IPS-18c (cell line): Measurements from ENCODE around the gene NOPCHAP1.

Experiments used
- H3K4me3 ChIP-seq: 2 replicates; pipeline ENCODE4 v1.7.0; 2013; ENCODE audit warnings: low read depth, mild to moderate bottlenecking, low read length, moderate library complexity; ENCODE audit not compliant: insufficient read depth
- H3K9me3 ChIP-seq: one replicate; pipeline ENCODE4 v1.6.1; 2013; ENCODE audit warnings: mild to moderate bottlenecking, low read length, moderate library complexity; ENCODE audit not compliant: control insufficient read depth, insufficient read depth

The NOPCHAP1 gene

DNA sequence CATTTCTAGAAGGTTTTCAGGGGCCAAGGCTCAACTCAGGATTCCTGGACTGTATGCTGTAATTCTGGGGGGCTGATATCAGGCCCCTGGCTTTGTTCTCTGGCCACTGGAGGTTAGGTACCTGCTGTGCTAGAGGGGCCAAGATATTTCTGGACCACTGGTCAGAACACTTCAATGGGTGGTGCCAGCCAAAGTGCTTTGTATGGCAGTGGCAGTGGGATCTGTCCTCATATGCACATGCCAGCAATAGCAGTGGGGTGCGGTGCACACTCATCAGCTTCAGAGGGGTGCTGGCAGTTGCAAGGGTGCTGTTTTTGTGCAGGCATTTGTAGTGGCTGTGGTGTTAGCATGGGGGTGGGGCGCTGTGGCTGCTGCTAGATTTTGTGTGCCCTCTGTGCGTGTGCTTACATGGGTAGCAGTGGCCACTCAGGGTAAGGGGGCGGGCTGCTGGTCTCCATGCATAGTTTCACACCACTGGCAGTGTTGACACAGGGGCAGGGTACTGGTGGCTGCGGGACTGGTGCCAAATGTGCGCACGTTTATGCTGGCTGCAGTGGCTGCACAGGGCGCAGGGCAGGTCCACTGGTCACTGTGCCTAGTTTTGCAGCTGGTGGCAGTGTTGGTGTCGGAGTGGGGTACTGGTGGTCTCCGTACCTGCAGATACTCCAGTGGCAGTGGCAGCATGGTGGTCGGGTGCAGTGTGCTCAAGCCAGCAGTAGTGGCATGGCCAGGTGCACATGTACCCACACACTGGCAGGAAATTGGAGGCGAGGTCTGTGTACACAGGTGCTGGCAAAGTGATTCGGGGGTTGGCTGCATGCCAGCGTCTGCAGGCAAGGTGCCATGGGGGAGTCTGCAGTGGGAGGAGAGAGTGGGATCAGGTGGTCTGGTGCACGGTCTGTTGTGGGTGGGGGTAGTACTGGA lies 12.6 kb downstream of the NOPCHAP1 start:
- no peak overlapping the region for H3K4me3 ChIP-seq
- no peaks in the 10 kb centered on the region for H3K9me3 ChIP-seq

DNA sequence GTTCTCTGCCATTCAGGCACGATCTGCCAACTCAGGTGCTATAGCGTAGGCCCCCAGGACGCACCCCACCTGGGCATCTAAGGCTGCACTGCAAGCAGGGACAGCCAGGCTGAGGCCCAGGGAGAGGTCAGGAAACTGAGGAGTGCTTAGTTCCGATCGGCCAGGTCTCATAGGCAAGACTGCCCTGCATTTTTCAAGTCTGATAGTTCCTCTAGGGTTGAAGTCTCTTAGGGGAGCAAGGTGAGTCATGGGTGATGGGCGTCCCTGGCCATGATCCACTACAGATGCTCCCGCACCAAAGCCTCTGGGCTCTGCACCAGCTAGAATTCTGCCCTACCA lies 13.2 kb downstream of the NOPCHAP1 start:
- Histone ChIP-seq H3K4me3 (no peak overlapping the region), H3K9me3 (no peaks in the 10 kb centered on the region)

GRCh38 chr12:105001476-105001875 lies 15.4 kb downstream of the NOPCHAP1 start:
- no peaks in the 10 kb centered on the region for H3K9me3 ChIP-seq
- no peak overlapping the region for H3K4me3 ChIP-seq

- H3K4me3 ChIP-seq, result no peak overlapping the region
- no peaks in the 10 kb centered on the region for H3K9me3 ChIP-seq
Observed at GRCh38 chr12:105013892-105014291, 27.8 kb downstream of the NOPCHAP1 start.

DNA sequence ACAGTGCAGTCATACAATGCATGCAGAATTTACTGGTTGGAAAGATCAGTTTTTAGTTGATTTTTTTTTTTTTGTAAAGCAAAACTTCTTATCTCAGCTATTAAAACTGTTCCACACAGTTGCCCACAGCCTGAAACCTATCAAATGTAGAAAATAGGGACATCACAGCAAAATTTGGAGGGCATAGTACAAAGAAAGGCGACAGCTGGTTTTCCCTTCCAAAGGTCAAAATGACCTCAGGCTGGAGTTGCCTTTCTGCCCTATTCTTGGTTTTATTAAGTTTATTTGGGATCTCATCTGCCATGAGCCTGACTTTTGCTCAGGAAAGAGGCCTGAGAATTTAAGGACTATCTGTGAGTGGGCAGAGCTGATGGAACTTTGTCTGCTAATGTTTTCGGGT lies 28.5 kb downstream of the NOPCHAP1 start:
- H3K9me3 ChIP-seq, result no peaks in the 10 kb centered on the region
- no peak overlapping the region for H3K4me3 ChIP-seq

DNA sequence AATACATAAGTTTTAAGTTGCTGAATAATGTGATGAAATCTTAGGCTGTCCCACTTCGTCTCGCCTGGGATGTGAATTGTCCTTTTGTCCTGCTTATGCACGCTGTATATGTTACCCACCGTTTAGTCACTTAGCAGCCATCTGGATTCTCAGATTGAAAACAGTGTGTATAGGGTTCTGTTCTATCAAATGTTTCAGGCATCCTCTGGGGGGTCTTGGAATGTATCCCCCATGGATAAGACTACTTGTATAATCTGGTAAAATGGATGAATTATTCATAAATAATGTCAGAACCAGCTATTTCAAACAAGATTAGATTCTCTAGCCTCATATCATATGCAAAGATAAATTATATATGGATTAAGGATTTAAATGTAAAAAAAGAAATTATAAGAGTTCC lies 29.4 kb downstream of the NOPCHAP1 start:
- Histone ChIP-seq H3K4me3 (no peak overlapping the region), H3K9me3 (no peaks in the 10 kb centered on the region)

DNA sequence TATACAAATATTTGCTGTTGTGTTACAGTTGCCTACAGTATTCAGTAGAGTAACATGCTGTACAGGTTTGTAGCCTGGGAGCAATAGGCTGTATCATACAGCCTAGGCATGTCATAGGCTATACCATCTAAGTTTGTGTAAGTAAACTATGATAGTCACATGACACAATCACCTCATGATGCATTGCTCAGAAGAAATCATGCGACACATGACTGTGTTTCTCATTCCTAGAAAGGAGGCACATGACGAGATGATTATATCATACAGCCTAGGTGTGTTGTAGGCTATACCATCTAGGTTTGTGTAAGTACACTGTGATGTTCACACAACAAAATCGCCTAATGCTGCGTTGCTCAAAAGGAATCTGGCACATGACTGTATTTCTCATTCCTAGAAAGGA lies 31.9 kb downstream of the NOPCHAP1 start:
- no peak overlapping the region for H3K4me3 ChIP-seq
- H3K9me3 ChIP-seq, result no peaks in the 10 kb centered on the region

DNA sequence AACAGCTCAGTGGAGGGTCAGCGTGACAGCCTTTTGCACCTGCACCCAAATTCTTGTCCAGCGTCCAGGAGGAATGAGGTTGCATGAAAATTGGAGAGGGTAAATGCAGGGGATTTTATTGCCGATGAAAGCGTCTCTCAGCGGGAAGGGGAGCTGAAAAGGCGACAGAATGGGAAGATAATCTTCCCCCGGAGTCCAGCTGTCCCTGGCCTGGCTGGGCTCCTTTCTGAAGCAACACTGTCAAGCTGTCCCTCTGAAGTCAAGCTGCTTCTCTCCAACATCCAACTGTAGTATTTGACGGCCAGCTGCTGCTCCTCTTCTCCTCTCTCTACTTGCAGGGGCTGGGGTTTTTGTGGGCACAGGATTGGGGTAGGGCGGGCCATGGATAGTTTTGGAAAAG lies 32.7 kb downstream of the NOPCHAP1 start:
- Histone ChIP-seq H3K4me3 (no peak overlapping the region), H3K9me3 (no peaks in the 10 kb centered on the region)

- Histone ChIP-seq H3K9me3 (no peaks in the 10 kb centered on the region), H3K4me3 (no peak overlapping the region)
Observed at GRCh38 chr12:105020241-105020962, 34.3 kb downstream of the NOPCHAP1 start.

DNA sequence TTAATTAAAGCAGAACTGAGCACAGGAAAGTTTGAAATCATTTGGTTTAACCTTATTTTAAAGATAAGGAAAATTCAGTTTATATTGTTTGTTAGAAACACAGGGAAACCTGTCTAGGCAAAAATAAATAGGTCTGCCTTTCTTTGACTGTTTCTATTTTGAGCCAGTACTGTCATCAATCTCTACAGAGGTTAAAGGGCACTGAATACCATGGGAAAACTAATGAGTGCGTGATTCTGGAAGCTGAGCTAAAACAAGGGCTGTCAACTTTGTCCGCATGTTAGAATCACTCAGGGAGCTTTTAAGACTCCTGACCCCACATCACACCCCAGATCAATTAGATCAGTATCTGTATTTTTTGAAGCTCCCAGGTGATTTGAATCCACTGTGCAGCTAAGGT lies 38.8 kb downstream of the NOPCHAP1 start:
- H3K9me3 ChIP-seq, result no peaks in the 10 kb centered on the region
- no peak overlapping the region for H3K4me3 ChIP-seq

- H3K4me3 ChIP-seq, result no peak overlapping the region
- H3K9me3 ChIP-seq, result no peaks in the 10 kb centered on the region
Observed at GRCh38 chr12:105025890-105026289, 39.8 kb downstream of the NOPCHAP1 start.

DNA sequence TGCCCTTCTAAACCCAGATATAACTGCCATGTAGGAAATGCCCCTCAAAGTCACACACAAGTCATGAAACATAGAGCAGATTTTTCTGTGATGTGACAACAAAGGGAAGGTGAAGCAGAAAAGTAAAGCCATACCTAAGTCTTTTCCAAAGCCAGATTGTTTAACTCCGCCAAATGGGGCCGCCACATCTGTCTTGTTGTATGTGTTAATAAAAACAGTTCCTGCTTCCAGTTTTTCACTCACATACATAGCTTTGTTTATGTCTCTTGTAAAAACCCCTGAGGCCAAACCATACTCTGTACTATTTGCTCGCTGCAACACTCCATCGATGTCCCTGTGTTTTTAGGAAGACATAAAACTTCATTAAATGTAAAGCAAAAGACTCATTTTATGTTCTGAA lies 40.3 kb downstream of the NOPCHAP1 start:
- H3K4me3 ChIP-seq, result no peak overlapping the region

GRCh38 chr12:105030820-105031807 lies 45.0 kb downstream of the NOPCHAP1 start:
- Histone ChIP-seq H3K9me3 (no peaks in the 10 kb centered on the region), H3K4me3 (no peak overlapping the region)

More for the DNA sequence above, 40.3 kb downstream of the NOPCHAP1 start:
- no peaks in the 10 kb centered on the region for H3K9me3 ChIP-seq

- Histone ChIP-seq H3K9me3 (no peaks in the 10 kb centered on the region), H3K4me3 (no peak overlapping the region)
Observed at GRCh38 chr12:105032703-105033357, 46.7 kb downstream of the NOPCHAP1 start.

GRCh38 chr12:105033851-105034250 lies 47.7 kb downstream of the NOPCHAP1 start:
- Histone ChIP-seq H3K9me3 (no peaks in the 10 kb centered on the region), H3K4me3 (no peak overlapping the region)
